SJCRH30 (cell line): ENCODE measurements around the gene BBS4. TPM values are rescaled to one million over a fixed set of nuclear protein-coding genes. Genes with fewer than 3 reads are reported as not detected.
A peak's percentile ranks its signal among the peaks of the same experiment; 100 is the strongest.

Experiments used
- DNase-seq, 2 experiments: peaks; one replicate each; pipeline ENCODE4 v3.0.0-alpha.2; 2015 to 2020
- H3K27ac ChIP-seq: fragments of 250-450 bp; sonication (Bioruptor Pico); 2 replicates; pipeline ENCODE4 v1.5.1; 2020; ENCODE audit warnings: mild to moderate bottlenecking, moderate library complexity
- H3K27me3 ChIP-seq: fragments of 250-450 bp; sonication (Bioruptor Pico); 2 replicates; pipeline ENCODE4 v1.5.1; 2020; ENCODE audit warnings: mild to moderate bottlenecking, moderate library complexity
- H3K36me3 ChIP-seq: fragments of 250-450 bp; sonication (Bioruptor Pico); 2 replicates; pipeline ENCODE4 v1.5.1; 2020; ENCODE audit warnings: mild to moderate bottlenecking, moderate library complexity
- H3K4me1 ChIP-seq: fragments of 250-450 bp; sonication (Bioruptor Pico); 2 replicates; pipeline ENCODE4 v1.5.1; 2020; ENCODE audit warnings: mild to moderate bottlenecking, moderate library complexity
- H3K4me3 ChIP-seq: fragments of 250-450 bp; sonication (Bioruptor Pico); 2 replicates; pipeline ENCODE4 v1.5.1; 2020; ENCODE audit warnings: mild to moderate bottlenecking, moderate library complexity
- H3K9me3 ChIP-seq: fragments of 250-450 bp; sonication (Bioruptor Pico); replicated peaks from 2 replicates; pipeline ENCODE4 v1.5.1; 2020; ENCODE audit warnings: mild to moderate bottlenecking, moderate library complexity
- total RNA-seq: library from RNA; depleted of rRNA; stranded (reverse); fragments of >200 nt; shearing (Covaris generic); gene quantifications from 2 replicates; pipeline ENCODE4 v1.2.3, GENCODE V29; 2014

The BBS4 gene
- total RNA-seq, 1 experiment from 2014 or later: 19.6 TPM

- no peak for DNase-seq
- Histone ChIP-seq H3K36me3 (peaks cover 72% of the 10 kb centered on the region), H3K9me3 (no peaks in the 10 kb centered on the region), H3K27ac (no peak overlapping the region), H3K4me1 (no peaks in the 10 kb centered on the region), H3K27me3 (no peaks in the 10 kb centered on the region), H3K4me3 (no peak overlapping the region)
These were observed 80.8 kb downstream of the BBS4 start for GRCh38 chr15:72766780-72767179.

DNA sequence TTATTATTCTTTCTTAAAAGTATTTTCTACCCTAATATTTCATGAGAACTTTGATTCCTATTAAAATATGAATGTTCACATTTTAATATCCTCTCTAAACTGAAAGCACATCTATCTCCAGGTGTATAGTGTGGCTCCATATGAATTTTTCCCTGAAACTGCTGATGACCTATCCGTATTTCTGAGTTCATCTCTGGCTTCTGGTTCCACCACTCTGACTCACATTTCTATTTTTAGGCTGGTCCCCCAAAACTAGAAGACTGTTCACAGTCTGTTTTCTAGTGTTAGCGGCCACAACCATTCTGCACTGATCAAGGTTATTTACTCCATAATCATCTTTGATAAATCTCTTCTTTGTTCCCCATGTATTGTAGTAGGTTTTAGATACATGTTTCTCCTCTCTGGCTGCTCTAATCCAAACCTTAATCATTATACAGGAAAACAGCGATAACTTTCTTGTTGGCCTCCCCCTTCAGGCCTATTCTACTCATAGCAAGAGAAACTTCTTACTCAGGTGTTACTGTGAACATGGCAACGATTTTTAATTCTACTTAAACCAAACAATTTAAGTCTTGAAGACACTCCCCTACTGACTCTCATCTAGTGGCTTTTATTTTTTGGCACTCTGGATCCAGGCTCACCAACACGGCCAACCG, 84.8 kb downstream of the BBS4 start:
- Histone ChIP-seq H3K36me3 (peaks cover 69% of the 10 kb centered on the region), H3K27me3 (no peaks in the 10 kb centered on the region), H3K9me3 (no peaks in the 10 kb centered on the region), H3K27ac (no peak overlapping the region), H3K4me1 (no peaks in the 10 kb centered on the region), H3K4me3 (no peak overlapping the region)
- no peak for DNase-seq

DNA sequence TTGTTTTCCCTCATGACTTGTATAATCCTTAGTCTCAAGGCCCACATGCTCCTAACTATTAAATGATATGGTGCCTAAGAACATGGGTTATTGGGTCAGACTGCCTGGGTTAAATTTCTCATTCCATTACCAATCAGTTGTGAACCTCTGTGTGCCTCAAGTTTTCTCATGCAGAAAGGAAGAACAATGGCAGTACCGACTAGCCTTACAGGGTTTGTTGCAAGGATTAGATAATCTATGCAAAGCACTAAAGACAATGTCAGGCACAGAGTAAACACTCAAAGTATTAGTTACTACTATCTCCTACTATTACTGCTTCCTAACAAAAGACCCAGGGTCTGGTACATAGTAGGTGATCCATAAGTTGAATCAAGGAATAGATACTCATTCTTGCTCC, 85.3 kb downstream of the BBS4 start:
- Histone ChIP-seq H3K27ac (no peak overlapping the region), H3K36me3 (peaks cover 64% of the 10 kb centered on the region), H3K9me3 (no peaks in the 10 kb centered on the region), H3K4me1 (no peaks in the 10 kb centered on the region), H3K27me3 (no peaks in the 10 kb centered on the region), H3K4me3 (no peak overlapping the region)
- DNase-seq: no peak

DNA sequence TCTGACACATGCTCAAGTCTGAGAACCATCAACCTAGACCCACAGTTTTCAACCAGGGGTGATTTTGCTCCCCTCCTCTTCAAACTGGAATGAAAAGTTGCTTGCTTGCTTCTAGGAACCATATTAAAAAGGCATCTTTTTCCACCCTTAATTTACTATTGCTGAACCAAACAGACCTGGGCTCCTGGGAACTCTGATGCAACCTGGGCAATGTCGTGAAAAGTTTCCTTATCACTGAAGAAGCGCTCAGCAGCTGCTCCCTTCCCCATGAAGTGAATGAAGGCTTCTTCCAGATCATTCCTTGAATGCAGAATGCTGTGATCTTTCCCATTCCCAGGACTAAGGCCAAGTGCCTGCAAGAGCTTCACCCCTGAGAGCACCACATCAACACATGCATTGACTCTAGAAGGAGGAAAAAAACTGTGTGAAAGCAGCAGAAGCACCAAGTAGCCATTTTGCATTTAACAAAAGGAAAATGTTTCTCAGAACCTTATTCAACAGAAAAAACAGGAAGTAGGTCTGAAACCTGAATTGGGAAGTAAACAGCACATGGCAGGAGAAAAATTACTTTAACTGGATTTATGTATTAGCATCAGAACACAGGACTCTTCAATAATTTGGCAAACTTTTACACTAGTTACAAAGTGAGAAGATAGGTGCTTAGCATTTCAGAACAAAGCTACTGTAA, 88.8 kb downstream of the BBS4 start:
- Histone ChIP-seq H3K9me3 (no peaks in the 10 kb centered on the region), H3K36me3 (peaks cover 34% of the 10 kb centered on the region), H3K4me3 (no peak overlapping the region), H3K27ac (no peak overlapping the region), H3K27me3 (no peaks in the 10 kb centered on the region), H3K4me1 (no peaks in the 10 kb centered on the region)
- DNase-seq: no peak

- Histone ChIP-seq H3K36me3 (peaks cover 8% of the 10 kb centered on the region), H3K9me3 (no peaks in the 10 kb centered on the region), H3K27me3 (no peaks in the 10 kb centered on the region), H3K4me1 (no peaks in the 10 kb centered on the region), H3K27ac (no peak overlapping the region), H3K4me3 (no peak overlapping the region)
- DNase-seq: peak in 1 of 2 experiments; percentile 13
These were observed 92.8 kb downstream of the BBS4 start for GRCh38 chr15:72778796-72779195.

DNA sequence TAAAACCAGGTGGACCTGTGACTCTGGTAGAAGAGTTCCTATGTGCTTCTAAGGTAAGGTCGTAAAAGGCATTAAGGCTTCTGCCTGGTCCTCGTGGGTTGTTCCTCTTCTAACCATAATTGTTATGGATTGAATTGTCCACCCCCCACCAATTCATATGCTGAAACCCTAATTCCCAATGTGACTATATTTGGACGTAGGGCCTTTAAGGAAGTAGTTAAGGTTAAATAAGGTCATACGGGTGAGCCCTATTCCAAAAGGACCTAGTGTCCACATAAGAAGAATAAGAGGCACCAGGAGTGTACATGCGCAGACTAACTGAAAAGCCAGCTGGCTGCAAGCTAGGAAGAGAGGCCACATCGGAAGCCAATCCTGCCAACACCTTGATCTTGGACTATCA, 95.6 kb downstream of the BBS4 start:
- Histone ChIP-seq H3K27me3 (no peaks in the 10 kb centered on the region), H3K36me3 (no peaks in the 10 kb centered on the region; the same call in 1 of the 2 replicates), H3K9me3 (no peaks in the 10 kb centered on the region), H3K4me1 (no peaks in the 10 kb centered on the region), H3K27ac (no peak overlapping the region), H3K4me3 (no peak overlapping the region)
- DNase-seq: no peak

GRCh38 chr15:72782274-72783003, 96.4 kb downstream of the BBS4 start:
- Histone ChIP-seq H3K27me3 (no peaks in the 10 kb centered on the region), H3K4me3 (peak overlapping the region; percentile 88), H3K4me1 (no peaks in the 10 kb centered on the region), H3K9me3 (no peaks in the 10 kb centered on the region), H3K27ac (peak overlapping the region; percentile 68), H3K36me3 (no peaks in the 10 kb centered on the region; the same call in 1 of the 2 replicates)
- DNase-seq: no peak

GRCh38 chr15:72783004-72783639, 97.1 kb downstream of the BBS4 start:
- Histone ChIP-seq H3K36me3 (no peaks in the 10 kb centered on the region; the same call in 1 of the 2 replicates), H3K4me3 (peak overlapping the region; percentile 88), H3K9me3 (no peaks in the 10 kb centered on the region), H3K27ac (peak overlapping the region; percentile 68), H3K27me3 (no peaks in the 10 kb centered on the region), H3K4me1 (no peaks in the 10 kb centered on the region)
- DNase-seq: peak in 1 of 2 experiments; percentile 47

- H3K4me1 ChIP-seq: no peaks in the 10 kb centered on the region
- H3K9me3 ChIP-seq: no peaks in the 10 kb centered on the region
- H3K36me3 ChIP-seq: no peaks in the 10 kb centered on the region; the same call in 1 of the 2 replicates
- peak within 1 kb of the TSS; percentile 68 for H3K27ac ChIP-seq
- H3K4me3 ChIP-seq: peak within 1 kb of the TSS; percentile 88
- DNase-seq: peak; percentile 88 to 93
- no peaks in the 10 kb centered on the region for H3K27me3 ChIP-seq
These were observed 97.8 kb downstream of the BBS4 start, which contains the start of gene ADPGK for GRCh38 chr15:72783640-72784455. Gene ADPGK, minus strand, starts transcription at chr15:72783758. Its CDS starts 67 bp downstream, at chr15:72783691.

DNA sequence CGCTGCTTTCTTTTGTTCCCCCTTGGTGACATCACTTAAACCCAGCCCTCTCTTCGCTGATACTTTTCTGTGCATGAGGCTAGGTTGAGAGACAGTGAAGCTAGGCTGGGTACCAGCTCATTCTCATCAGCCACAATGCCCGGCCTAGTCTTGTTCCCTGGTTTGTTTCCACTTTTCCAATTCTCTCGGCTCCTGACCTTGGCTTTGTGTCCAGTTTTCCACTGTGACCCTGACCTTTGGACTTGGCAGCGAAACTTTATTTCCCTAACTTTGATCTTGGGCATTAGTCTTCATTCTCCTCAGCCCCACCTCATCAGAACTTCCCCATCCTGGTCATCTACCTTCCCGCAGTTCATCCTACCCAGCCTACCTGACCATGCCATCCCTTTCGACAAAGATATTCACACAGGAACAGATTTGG, 98.5 kb downstream of the BBS4 start:
- H3K36me3 ChIP-seq: no peaks in the 10 kb centered on the region; the same call in 1 of the 2 replicates
- H3K27me3 ChIP-seq: no peaks in the 10 kb centered on the region
- peak overlapping the region; percentile 88 for H3K4me3 ChIP-seq
- no peak for DNase-seq
- no peaks in the 10 kb centered on the region for H3K4me1 ChIP-seq
- H3K9me3 ChIP-seq: no peaks in the 10 kb centered on the region
- H3K27ac ChIP-seq: no peak overlapping the region; the same call in 1 of the 2 replicates

GRCh38 chr15:72785432-72785831, 99.4 kb downstream of the BBS4 start:
- no peak overlapping the region for H3K4me3 ChIP-seq
- H3K27ac ChIP-seq: no peak overlapping the region
- H3K36me3 ChIP-seq: no peaks in the 10 kb centered on the region
- DNase-seq: peak in 1 of 2 experiments; percentile 6
- H3K9me3 ChIP-seq: no peaks in the 10 kb centered on the region
- no peaks in the 10 kb centered on the region for H3K4me1 ChIP-seq
- no peaks in the 10 kb centered on the region for H3K27me3 ChIP-seq

- DNase-seq: no peak
These were observed 99.8 kb downstream of the BBS4 start for GRCh38 chr15:72785841-72786240.

DNA sequence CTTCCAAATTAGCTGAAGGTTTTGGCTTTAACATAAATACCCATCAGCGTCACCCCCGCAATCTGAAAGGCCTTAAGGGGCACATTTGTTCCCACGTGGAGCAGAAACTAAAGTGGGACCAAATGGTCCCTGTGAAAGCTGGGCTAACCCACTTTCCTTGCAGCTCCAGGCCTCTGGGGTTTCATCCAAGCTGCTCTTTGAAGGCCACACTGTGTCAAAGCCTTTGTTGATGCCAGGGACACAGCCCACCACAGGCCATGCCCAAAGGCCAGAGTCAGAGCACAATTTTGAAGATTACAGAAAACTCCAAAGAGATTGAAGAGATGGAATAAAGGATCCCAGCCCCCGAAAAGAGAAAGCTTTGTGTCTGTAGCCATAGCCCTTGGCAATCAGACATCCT, 100.2 kb downstream of the BBS4 start:
- H3K9me3 ChIP-seq: no peaks in the 10 kb centered on the region
- no peak for DNase-seq
- no peak overlapping the region for H3K27ac ChIP-seq
- no peaks in the 10 kb centered on the region for H3K4me1 ChIP-seq
- no peaks in the 10 kb centered on the region for H3K27me3 ChIP-seq
- H3K36me3 ChIP-seq: no peaks in the 10 kb centered on the region
- no peak overlapping the region for H3K4me3 ChIP-seq

More at GRCh38 chr15:72785841-72786240, 99.8 kb downstream of the BBS4 start:
- H3K4me3 ChIP-seq: no peak overlapping the region
- H3K4me1 ChIP-seq: no peaks in the 10 kb centered on the region
- H3K27ac ChIP-seq: no peak overlapping the region
- no peaks in the 10 kb centered on the region for H3K9me3 ChIP-seq
- H3K27me3 ChIP-seq: no peaks in the 10 kb centered on the region
- H3K36me3 ChIP-seq: no peaks in the 10 kb centered on the region
